Stomach (tissue), 9 donors: Measurements from ENCODE around the gene RAB6A. TPM values are rescaled to one million over a fixed set of nuclear protein-coding genes. Genes with fewer than 3 reads are reported as not detected.

Source experiments
- DNase-seq, 2 donors: peaks; one replicate each; pipeline versions ENCODE4 v3.0.0 to v3.0.0-alpha.2; 2013 to 2019
- H3K27ac ChIP-seq, 5 donors: fragments of 200-600 bp in 4 of 5; sonication (generic) in 4 of 5; one replicate each; pipeline ENCODE4 v1.5.1; 2013 to 2019; ENCODE audit warnings: mild to moderate bottlenecking in 1 of 5, moderate library complexity in 1 of 5
- H3K27me3 ChIP-seq, 3 donors: fragments of 200-600 bp; sonication (generic); one replicate each; pipeline ENCODE4 v1.5.1; 2017 to 2019; ENCODE audit warnings: mixed run types in 1 of 3
- H3K36me3 ChIP-seq, 4 donors: fragments of 200-600 bp; sonication (generic); 1 replicate in 3 of 4; 2 replicates in 1 of 4; pipeline ENCODE4 v1.5.1; 2016 to 2019
- H3K4me1 ChIP-seq, 4 donors: fragments of 200-600 bp; sonication (generic); one replicate each; pipeline ENCODE4 v1.5.1; 2016 to 2019
- H3K4me3 ChIP-seq, 4 donors: fragments of 200-600 bp; sonication (generic) in 3 of 4; one replicate each; pipeline ENCODE4 v1.5.1; 2016 to 2019; ENCODE audit warnings: mild to moderate bottlenecking in 1 of 4
- H3K9me3 ChIP-seq, 4 donors: fragments of 200-600 bp; sonication (generic); one replicate each; pipeline ENCODE4 v1.5.1; 2016 to 2019
- EP300 ChIP-seq: sonication (generic); formaldehyde crosslinking; IDR thresholded peaks from one replicate; pipeline ENCODE4 v1.6.1; 2017; ENCODE audit warnings: antibody characterized with exemption
- POLR2A ChIP-seq, 4 donors: fragments of 450-650 bp; IDR thresholded peaks; one replicate each; pipeline ENCODE4 v1.6.1; 2016; ENCODE audit warnings: antibody characterized with exemption in 4 of 4, control low read depth in 2 of 4, mild to moderate bottlenecking in 1 of 4, moderate library complexity in 1 of 4
- POLR2AphosphoS5 ChIP-seq, 3 donors: sonication (generic); formaldehyde crosslinking; IDR thresholded peaks; one replicate each; pipeline ENCODE4 v1.6.1; 2016; ENCODE audit warnings: antibody characterized with exemption in 3 of 3
- WGBS, 5 donors: extraction: QIAGEN DNeasy Blood & Tissue Kit in 3 of 5; methylation state at CpG; one replicate each; pipeline versions ENCODE4 v1.1.5 to v1.1.7; 2013 to 2018; 5-methylcytosine and 5-hydroxymethylcytosine counted together
- intact Hi-C: fragments of 100-400 bp; cut with DNase I; formaldehyde crosslinking; loops from one replicate; pipeline ENCODE4 v1.15.1; 2023; ENCODE audit warnings: low total_unique reads
- polyA plus RNA-seq, 3 donors: library from polyadenylated mRNA; stranded (reverse); fragments of 200-250 nt; gene quantifications; one replicate each; pipeline ENCODE4 v1.2.3, GENCODE V29; 2013
- total RNA-seq, 5 donors: library from RNA; depleted of rRNA; stranded (reverse); fragments of >200 nt; gene quantifications; one replicate each; pipeline versions ENCODE4 v1.1.0 to v1.2.3, GENCODE V29; 2014 to 2016
- TF ChIP-seq, protein P1 (sequence below), 7 experiments: fragments of 450-650 bp in 4 of 7; fragments of 200-600 bp in 3 of 7; sonication (generic) in 3 of 7; IDR thresholded peaks; one replicate each; pipeline ENCODE4 v1.5.1; 2016 to 2019; ENCODE audit warnings: antibody characterized with exemption in 7 of 7, control low read depth in 2 of 7, mild to moderate bottlenecking in 1 of 7
- donor health status: healthy with polysubstance abuse.
- donor health status: Bipolar disorder and iron deficiency.
- donor health status: healthy.

The RAB6A gene
- total and polyA plus RNA-seq, 8 donors = 34.7 to 373 (median 70.8) TPM

DNA sequence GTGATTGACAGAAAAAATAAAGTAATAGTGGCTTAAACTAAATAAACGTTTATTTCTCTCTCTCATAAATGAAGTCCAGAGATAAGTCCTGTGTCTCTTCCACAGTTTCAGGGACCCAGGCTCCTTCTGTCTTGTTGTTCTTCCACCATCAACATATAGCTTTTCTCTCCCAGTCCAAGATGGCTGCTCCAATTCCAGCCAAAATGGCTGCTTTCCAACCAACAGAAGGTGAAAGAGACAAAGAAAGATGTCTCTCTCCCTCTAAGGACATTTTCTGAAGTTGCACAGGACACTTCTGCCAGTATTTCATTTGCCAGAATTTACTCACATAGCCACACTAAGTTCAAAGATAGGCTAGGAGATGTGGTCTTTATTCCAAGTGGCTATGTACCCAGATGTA is 123.9 kb downstream of the RAB6A start:
- no peak overlapping the region for H3K4me3 ChIP-seq
- H3K36me3 ChIP-seq = no peaks in the 10 kb centered on the region
- WGBS, 5 donors = 67 to 84% (median 72%) methylated on average over 1 of the region's 1 CpG
- intact Hi-C loops = no loop called here
- TF ChIP-seq EP300 (no peak), POLR2AphosphoS5 (IDR thresholded peaks at IDR 0.05) (no peak), POLR2A (IDR thresholded peaks at IDR 0.05) (no peak)
- TF ChIP-seq, protein P1, sequence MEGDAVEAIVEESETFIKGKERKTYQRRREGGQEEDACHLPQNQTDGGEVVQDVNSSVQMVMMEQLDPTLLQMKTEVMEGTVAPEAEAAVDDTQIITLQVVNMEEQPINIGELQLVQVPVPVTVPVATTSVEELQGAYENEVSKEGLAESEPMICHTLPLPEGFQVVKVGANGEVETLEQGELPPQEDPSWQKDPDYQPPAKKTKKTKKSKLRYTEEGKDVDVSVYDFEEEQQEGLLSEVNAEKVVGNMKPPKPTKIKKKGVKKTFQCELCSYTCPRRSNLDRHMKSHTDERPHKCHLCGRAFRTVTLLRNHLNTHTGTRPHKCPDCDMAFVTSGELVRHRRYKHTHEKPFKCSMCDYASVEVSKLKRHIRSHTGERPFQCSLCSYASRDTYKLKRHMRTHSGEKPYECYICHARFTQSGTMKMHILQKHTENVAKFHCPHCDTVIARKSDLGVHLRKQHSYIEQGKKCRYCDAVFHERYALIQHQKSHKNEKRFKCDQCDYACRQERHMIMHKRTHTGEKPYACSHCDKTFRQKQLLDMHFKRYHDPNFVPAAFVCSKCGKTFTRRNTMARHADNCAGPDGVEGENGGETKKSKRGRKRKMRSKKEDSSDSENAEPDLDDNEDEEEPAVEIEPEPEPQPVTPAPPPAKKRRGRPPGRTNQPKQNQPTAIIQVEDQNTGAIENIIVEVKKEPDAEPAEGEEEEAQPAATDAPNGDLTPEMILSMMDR (IDR thresholded peaks at IDR 0.05) = no peak
- no peaks in the 10 kb centered on the region for H3K9me3 ChIP-seq
- no peaks in the 10 kb centered on the region for H3K4me1 ChIP-seq
- no peak for DNase-seq
- peaks cover 0 to 15% (median 0%) of the 10 kb centered on the region in 3 donors for H3K27me3 ChIP-seq
- no peak overlapping the region for H3K27ac ChIP-seq

DNA sequence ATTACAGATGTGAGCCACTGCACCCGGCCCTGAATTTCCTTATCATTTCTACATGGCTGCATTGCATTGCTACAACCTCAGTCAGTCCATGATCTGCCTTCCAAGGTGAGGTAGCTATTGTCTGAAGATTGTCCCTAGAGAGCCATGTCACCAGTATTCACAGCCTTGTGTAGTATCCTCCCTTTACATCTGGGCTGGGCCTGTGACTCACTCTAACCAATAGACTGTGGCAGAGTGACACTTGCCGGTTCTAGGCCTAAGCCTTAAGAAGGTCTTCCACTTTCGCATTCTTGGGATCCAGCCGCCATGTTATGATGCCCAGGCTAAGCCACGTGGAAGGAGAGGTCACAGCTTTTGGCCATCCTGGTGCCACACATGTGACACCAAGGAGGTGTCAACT is 124.6 kb downstream of the RAB6A start:
- WGBS, 5 donors = 90 to 96% (median 94%) methylated on average over 5 of the region's 5 CpGs
- no peak for TF ChIP-seq POLR2A (IDR thresholded peaks at IDR 0.05)
- TF ChIP-seq EP300 = no peak
- TF ChIP-seq, protein P1 (IDR thresholded peaks at IDR 0.05) = no peak
- TF ChIP-seq POLR2AphosphoS5 (IDR thresholded peaks at IDR 0.05) = no peak
- H3K27ac ChIP-seq = no peak overlapping the region
- H3K4me3 ChIP-seq = no peak overlapping the region
- peaks cover 0 to 11% (median 0%) of the 10 kb centered on the region in 3 donors for H3K27me3 ChIP-seq
- no peaks in the 10 kb centered on the region for H3K9me3 ChIP-seq
- DNase-seq = no peak
- H3K36me3 ChIP-seq = no peaks in the 10 kb centered on the region
- intact Hi-C loops = no loop called here
- H3K4me1 ChIP-seq = no peaks in the 10 kb centered on the region

DNA sequence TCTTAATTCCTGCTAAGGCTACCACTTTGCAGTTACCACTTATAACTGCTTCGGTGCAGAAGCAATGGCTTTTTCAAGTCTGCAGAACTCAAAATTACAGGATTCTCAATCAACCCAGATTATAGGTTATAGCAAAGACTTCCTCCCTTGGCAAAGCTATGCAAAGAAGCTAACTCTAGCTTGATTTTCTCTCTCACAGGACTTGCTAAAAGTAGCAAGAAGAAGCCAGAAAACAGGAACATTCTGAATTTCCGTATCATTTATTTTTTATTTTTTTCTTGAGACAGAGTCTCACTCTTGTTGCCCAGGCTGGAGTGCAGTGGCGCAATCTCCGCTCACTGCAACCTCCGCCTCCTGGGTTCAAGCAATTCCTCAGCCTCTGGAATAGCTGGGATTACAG is 125.2 kb downstream of the RAB6A start:
- peaks cover 0 to 7% (median 0%) of the 10 kb centered on the region in 3 donors for H3K27me3 ChIP-seq
- no peaks in the 10 kb centered on the region for H3K9me3 ChIP-seq
- TF ChIP-seq, protein P1 (IDR thresholded peaks at IDR 0.05) = no peak
- TF ChIP-seq EP300 (no peak), POLR2A (IDR thresholded peaks at IDR 0.05) (no peak), POLR2AphosphoS5 (IDR thresholded peaks at IDR 0.05) (no peak)
- no peak for DNase-seq
- H3K36me3 ChIP-seq = no peaks in the 10 kb centered on the region
- no peak overlapping the region for H3K4me3 ChIP-seq
- no peak overlapping the region for H3K27ac ChIP-seq
- intact Hi-C loops = no loop called here
- no peaks in the 10 kb centered on the region for H3K4me1 ChIP-seq
- WGBS, 5 donors = 93 to 97% (median 95%) methylated on average over 5 of the region's 5 CpGs

DNA sequence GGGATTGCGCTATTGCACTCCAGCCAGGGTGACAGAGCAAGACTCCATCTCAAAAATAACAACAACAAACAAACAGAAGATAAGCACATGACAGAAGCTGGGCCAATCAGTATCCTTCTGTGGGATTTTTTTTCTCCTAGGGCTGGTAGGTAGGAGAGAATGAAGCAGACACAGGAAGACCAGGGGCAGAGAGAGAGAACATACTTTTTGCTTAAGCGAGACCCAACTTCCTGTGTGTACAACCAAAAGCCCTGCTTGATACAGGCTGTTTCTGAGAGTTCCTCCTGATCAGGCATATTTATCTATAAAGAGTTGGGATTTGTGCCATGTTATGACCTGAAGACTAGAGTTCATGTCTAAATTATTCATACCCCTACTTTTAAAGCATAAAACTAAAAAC is 126.9 kb downstream of the RAB6A start:
- Histone ChIP-seq H3K27me3 (no peaks in the 10 kb centered on the region), H3K9me3 (no peaks in the 10 kb centered on the region), H3K4me3 (no peak overlapping the region), H3K4me1 (no peaks in the 10 kb centered on the region), H3K36me3 (no peaks in the 10 kb centered on the region), H3K27ac (no peak overlapping the region)
- DNase-seq = no peak
- 64 to 93% (median 90%) methylated on average over 2 of the region's 2 CpGs for WGBS, 5 donors
- intact Hi-C loops = no loop called here
- TF ChIP-seq POLR2AphosphoS5 (IDR thresholded peaks at IDR 0.05) = no peak
- no peak for TF ChIP-seq POLR2A (IDR thresholded peaks at IDR 0.05)
- no peak for TF ChIP-seq EP300
- TF ChIP-seq, protein P1 (IDR thresholded peaks at IDR 0.05) = no peak
